Right renal pelvis (tissue), 4 donors: ENCODE data around the gene CSNK2B. TPM values are rescaled to one million over a fixed set of nuclear protein-coding genes. Genes with fewer than 3 reads are reported as not detected.

Source experiments
- DNase-seq, 4 donors: peaks; one replicate each; pipeline ENCODE4 v3.0.0-alpha.2; 2013; ENCODE audit warnings: low read depth in 4 of 4, low spot score in 3 of 4, missing footprints in 1 of 4
- polyA plus RNA-seq, 4 donors: library from polyadenylated mRNA; unstranded; fragments of 120-200 nt; gene quantifications; one replicate each; pipeline ENCODE4 v1.2.1, GENCODE V29; 2013; ENCODE audit not compliant: insufficient read length in 4 of 4

The CSNK2B gene
- polyA plus RNA-seq, 4 donors = 237 to 255 (median 246) TPM

GRCh38 chr6:31710523-31711219 is 44.8 kb downstream of the CSNK2B start:
- no peak for DNase-seq

- DNase-seq = no peak
These were observed 45.4 kb downstream of the CSNK2B start for GRCh38 chr6:31711233-31711632.

- no peak for DNase-seq
These were observed 46.4 kb downstream of the CSNK2B start for GRCh38 chr6:31712296-31712695.

- no peak for DNase-seq
These were observed 47.6 kb downstream of the CSNK2B start for GRCh38 chr6:31713465-31713864.

- DNase-seq = peak in 1 of 4 donors; percentile 38
These were observed 48.3 kb downstream of the CSNK2B start for GRCh38 chr6:31713991-31714684.

- DNase-seq = no peak
These were observed 49.4 kb downstream of the CSNK2B start, which contains the start of gene LY6G6D for GRCh38 chr6:31715022-31715958. Gene LY6G6D, plus strand, starts transcription at chr6:31715348. Its CDS starts 8 bp downstream, at chr6:31715356.

GRCh38 chr6:31717499-31718222 is 51.8 kb downstream of the CSNK2B start:
- no peak for DNase-seq

GRCh38 chr6:31718265-31718664 is 52.4 kb downstream of the CSNK2B start:
- DNase-seq = no peak

- DNase-seq = no peak
These were observed 53.1 kb downstream of the CSNK2B start for GRCh38 chr6:31719001-31719400.

Other genes starting within 250 kb of the CSNK2B start
- 1 to 10 TPM in 3 of 4 donors, under 1 TPM in 1; 0.80 to 1.6 (median 1.4) TPM for gene MICB, start 167.9 kb upstream of the CSNK2B start, polyA plus RNA-seq
- 10 to 100 TPM; 14.0 to 27.9 (median 20.6) TPM for gene MCCD1, start 137.1 kb upstream of the CSNK2B start, polyA plus RNA-seq
- gene DDX39B, start 124.1 kb upstream of the CSNK2B start, polyA plus RNA-seq = 100 to 1,000 TPM; 498 to 550 (median 542) TPM
- gene ATP6V1G2, start 119.5 kb upstream of the CSNK2B start, polyA plus RNA-seq = 10 to 100 TPM in 1 of 4 donors, 1 to 10 TPM in 3; 6.4 to 11.8 (median 7.3) TPM
- gene NFKBIL1, start 118.5 kb upstream of the CSNK2B start, polyA plus RNA-seq = 10 to 100 TPM; 19.1 to 27.4 (median 20.8) TPM
- gene LTA, start 93.8 kb upstream of the CSNK2B start, polyA plus RNA-seq = under 1 TPM; 0.22 to 0.45 (median 0.34) TPM
- gene TNF, start 90.5 kb upstream of the CSNK2B start, polyA plus RNA-seq = under 1 TPM; 0.08 to 0.28 (median 0.16) TPM
- 1 to 10 TPM; 1.0 to 2.3 (median 1.2) TPM for gene LTB, start 83.7 kb upstream of the CSNK2B start, polyA plus RNA-seq
- 1 to 10 TPM; 3.8 to 7.0 (median 4.7) TPM for gene LST1, start 79.8 kb upstream of the CSNK2B start, polyA plus RNA-seq
- gene NCR3, start 73.1 kb upstream of the CSNK2B start, polyA plus RNA-seq = under 1 TPM in 1 of 4 donors, not detected in 3; 0.25 TPM
- gene AIF1, start 50.8 kb upstream of the CSNK2B start, polyA plus RNA-seq = 10 to 100 TPM; 73.2 to 86.0 (median 82.3) TPM
- 100 to 1,000 TPM; 158 to 215 (median 172) TPM for gene PRRC2A, start 45.4 kb upstream of the CSNK2B start, polyA plus RNA-seq
- 100 to 1,000 TPM; 236 to 267 (median 247) TPM for gene BAG6, start 13.4 kb upstream of the CSNK2B start, polyA plus RNA-seq
- 100 to 1,000 TPM in 3 of 4 donors, 10 to 100 TPM in 1; 91.2 to 139 (median 117) TPM for gene APOM, start 10.2 kb upstream of the CSNK2B start, polyA plus RNA-seq
- 10 to 100 TPM; 20.0 to 22.5 (median 20.7) TPM for gene C6orf47, start 5.3 kb upstream of the CSNK2B start, polyA plus RNA-seq
- gene GPANK1, start 1.1 kb upstream of the CSNK2B start, polyA plus RNA-seq = 10 to 100 TPM; 25.6 to 28.8 (median 26.0) TPM
- gene LY6G5B, start 3.9 kb downstream of the CSNK2B start, polyA plus RNA-seq = 10 to 100 TPM; 14.0 to 21.3 (median 15.2) TPM
- 1 to 10 TPM; 2.4 to 3.3 (median 2.7) TPM for gene LY6G5C, start 15.0 kb downstream of the CSNK2B start, polyA plus RNA-seq
- gene ABHD16A, start 37.2 kb downstream of the CSNK2B start, polyA plus RNA-seq = 10 to 100 TPM; 52.5 to 62.6 (median 52.9) TPM
- 1 to 10 TPM in 1 of 4 donors, under 1 TPM in 3; 0.33 to 1.0 (median 0.80) TPM for gene LY6G6F, start 40.8 kb downstream of the CSNK2B start, polyA plus RNA-seq
- under 1 TPM in 1 of 4 donors, not detected in 3; 0.82 TPM for gene LY6G6D, start 49.3 kb downstream of the CSNK2B start, polyA plus RNA-seq
- under 1 TPM in 3 of 4 donors, not detected in 1; 0.28 to 0.43 (median 0.40) TPM for gene LY6G6C, start 55.7 kb downstream of the CSNK2B start, polyA plus RNA-seq
- gene MPIG6B, start 57.3 kb downstream of the CSNK2B start, polyA plus RNA-seq = 1 to 10 TPM in 3 of 4 donors, under 1 TPM in 1; 0.96 to 3.8 (median 1.2) TPM
- gene DDAH2, start 63.2 kb downstream of the CSNK2B start, polyA plus RNA-seq = 100 to 1,000 TPM; 148 to 230 (median 168) TPM
- 100 to 1,000 TPM; 290 to 327 (median 297) TPM for gene CLIC1, start 70.5 kb downstream of the CSNK2B start, polyA plus RNA-seq
- gene MSH5, start 73.9 kb downstream of the CSNK2B start, polyA plus RNA-seq = 10 to 100 TPM; 18.3 to 25.7 (median 20.5) TPM
- 1 to 10 TPM; 2.7 to 9.2 (median 5.6) TPM for gene SAPCD1, start 96.6 kb downstream of the CSNK2B start, polyA plus RNA-seq
- 10 to 100 TPM in 1 of 4 donors, 1 to 10 TPM in 3; 7.1 to 10.4 (median 8.7) TPM for gene VWA7, start 111.2 kb downstream of the CSNK2B start, polyA plus RNA-seq
- 10 to 100 TPM; 56.8 to 59.8 (median 59.0) TPM for gene VARS1, start 129.7 kb downstream of the CSNK2B start, polyA plus RNA-seq
- gene LSM2, start 140.9 kb downstream of the CSNK2B start, polyA plus RNA-seq = 10 to 100 TPM; 82.9 to 92.5 (median 84.0) TPM
- 1 to 10 TPM; 3.8 to 4.8 (median 4.0) TPM for gene HSPA1L, start 149.2 kb downstream of the CSNK2B start, polyA plus RNA-seq
- gene HSPA1A, start 149.5 kb downstream of the CSNK2B start, polyA plus RNA-seq = 100 to 1,000 TPM in 2 of 4 donors, 10 to 100 TPM in 2; 93.4 to 143 (median 105) TPM
- 100 to 1,000 TPM; 106 to 189 (median 147) TPM for gene HSPA1B, start 161.7 kb downstream of the CSNK2B start, polyA plus RNA-seq
- gene NEU1, start 196.7 kb downstream of the CSNK2B start, polyA plus RNA-seq = 10 to 100 TPM; 76.5 to 91.2 (median 76.6) TPM
- 10 to 100 TPM; 44.2 to 55.2 (median 44.7) TPM for gene SLC44A4, start 212.9 kb downstream of the CSNK2B start, polyA plus RNA-seq
- 10 to 100 TPM; 71.6 to 88.6 (median 77.8) TPM for gene EHMT2, start 231.6 kb downstream of the CSNK2B start, polyA plus RNA-seq
- gene ZBTB12, start 236.0 kb downstream of the CSNK2B start, polyA plus RNA-seq = 10 to 100 TPM; 21.6 to 27.7 (median 23.0) TPM